DND-41 (cell line): ENCODE measurements around the gene STRN4.

Experiments used
- ATAC-seq: fragments of 200-7000 bp; cut with Tn5 transposase; 3 replicates; pipeline ENCODE4 v1.9.1; 2021; ENCODE audit warnings: low read depth; ENCODE audit not compliant: insufficient read depth
- DNase-seq: peaks from one replicate; pipeline ENCODE4 v3.0.0-alpha.2; 2020
- H2AFZ ChIP-seq: 2 replicates; pipeline ENCODE4 v1.6.0; 2012; ENCODE audit warnings: low read depth, low read length
- H3K27ac ChIP-seq: 2 replicates; pipeline ENCODE4 v1.5.1; 2012; ENCODE audit warnings: low read length, inconsistent platforms
- H3K27me3 ChIP-seq: fragments of 200-600 bp; sonication (generic); 2 replicates; pipeline ENCODE4 v1.6.0; 2012; ENCODE audit warnings: low read length, mild to moderate bottlenecking, inconsistent platforms; ENCODE audit not compliant: insufficient read depth, poor library complexity
- H3K36me3 ChIP-seq: 2 replicates; pipeline ENCODE4 v1.5.1; 2012; ENCODE audit warnings: low read length, inconsistent platforms; ENCODE audit not compliant: insufficient read depth
- H3K4me1 ChIP-seq: 2 replicates; pipeline ENCODE4 v1.5.1; 2012; ENCODE audit warnings: mild to moderate bottlenecking, low read length; ENCODE audit not compliant: insufficient read depth
- H3K4me2 ChIP-seq: 2 replicates; pipeline ENCODE4 v1.6.0; 2012; ENCODE audit warnings: mild to moderate bottlenecking, moderate library complexity, low read length, inconsistent platforms; ENCODE audit not compliant: insufficient read depth
- H3K4me3 ChIP-seq, 2 experiments: fragments of 200-600 bp in 1 of 2; shearing (Covaris generic) in 1 of 2; 2 replicates each; pipeline ENCODE4 v1.5.1; 2012 to 2016; ENCODE audit warnings: inconsistent platforms in 2 of 2, low read length in 2 of 2, mild to moderate bottlenecking in 2 of 2, low read depth in 1 of 2, moderate library complexity in 1 of 2
- H3K79me2 ChIP-seq: 2 replicates; pipeline ENCODE4 v1.6.0; 2012; ENCODE audit warnings: low read length, inconsistent platforms; ENCODE audit not compliant: insufficient read depth
- H3K9ac ChIP-seq: 2 replicates; pipeline ENCODE4 v1.6.0; 2012; ENCODE audit warnings: low read depth, mild to moderate bottlenecking, inconsistent platforms, low read length, moderate library complexity
- H3K9me3 ChIP-seq: 2 replicates; pipeline ENCODE4 v1.5.1; 2012; ENCODE audit warnings: low read length, moderate library complexity, mild to moderate bottlenecking, inconsistent platforms; ENCODE audit not compliant: insufficient read depth, severe bottlenecking
- H4K20me1 ChIP-seq: 2 replicates; pipeline ENCODE4 v1.6.0; 2012; ENCODE audit warnings: low read length; ENCODE audit not compliant: insufficient read depth
- CTCF ChIP-seq: IDR thresholded peaks from 2 replicates; pipeline ENCODE4 v1.5.1; 2012; ENCODE audit warnings: borderline replicate concordance, low read length, moderate library complexity, mild to moderate bottlenecking; ENCODE audit not compliant: poor library complexity, severe bottlenecking; ENCODE audit errors: extremely low read depth
- EZH2 ChIP-seq: IDR thresholded peaks from 3 replicates; pipeline ENCODE4 v1.6.1; 2012; ENCODE audit warnings: borderline replicate concordance, low read depth, mild to moderate bottlenecking, moderate library complexity, low read length, inconsistent platforms; ENCODE audit not compliant: severe bottlenecking

The STRN4 gene

GRCh38 chr19:46729696-46730095 is 16.6 kb downstream of the STRN4 start:
- peaks cover 67% of the 10 kb centered on the region for H3K79me2 ChIP-seq
- peaks cover 99% of the 10 kb centered on the region for H3K36me3 ChIP-seq
- no peak for DNase-seq
- H3K4me3 ChIP-seq: no peak overlapping the region
- H3K9me3 ChIP-seq: no peaks in the 10 kb centered on the region
- no peak overlapping the region for H3K4me2 ChIP-seq
- no peak overlapping the region for H2AFZ ChIP-seq
- TF ChIP-seq CTCF: no peak
- H3K27me3 ChIP-seq: no peaks in the 10 kb centered on the region
- no peak overlapping the region for H3K27ac ChIP-seq
- H4K20me1 ChIP-seq: peaks cover 87% of the 10 kb centered on the region
- ATAC-seq: no peak
- no peaks in the 10 kb centered on the region for H3K4me1 ChIP-seq
- H3K9ac ChIP-seq: no peak overlapping the region

GRCh38 chr19:46728693-46729339 is 17.4 kb downstream of the STRN4 start:
- Histone ChIP-seq H3K4me3 (no peak overlapping the region), H3K79me2 (peaks cover 60% of the 10 kb centered on the region), H3K36me3 (peaks cover 100% of the 10 kb centered on the region), H3K27me3 (no peaks in the 10 kb centered on the region), H3K9me3 (no peaks in the 10 kb centered on the region), H2AFZ (no peak overlapping the region), H3K4me1 (no peaks in the 10 kb centered on the region), H3K27ac (no peak overlapping the region; the same call in 1 of the 2 replicates), H4K20me1 (peaks cover 88% of the 10 kb centered on the region), H3K9ac (no peak overlapping the region), H3K4me2 (no peak overlapping the region)
- TF ChIP-seq CTCF (peak; percentile 93), EZH2 (no peak)
- ATAC-seq (peak; percentile 89), DNase-seq (peak; percentile 70)

- H3K9me3 ChIP-seq: no peaks in the 10 kb centered on the region
- H3K79me2 ChIP-seq: peaks cover 54% of the 10 kb centered on the region
- H2AFZ ChIP-seq: no peak overlapping the region
- H3K4me2 ChIP-seq: no peak overlapping the region
- no peak overlapping the region for H3K4me3 ChIP-seq
- peaks cover 100% of the 10 kb centered on the region for H3K36me3 ChIP-seq
- H3K27ac ChIP-seq: no peak overlapping the region
- peaks cover 88% of the 10 kb centered on the region for H4K20me1 ChIP-seq
- H3K9ac ChIP-seq: no peak overlapping the region
- no peaks in the 10 kb centered on the region for H3K4me1 ChIP-seq
- H3K27me3 ChIP-seq: no peaks in the 10 kb centered on the region
- DNase-seq (no peak), ATAC-seq (no peak)
- no peak for TF ChIP-seq CTCF
- no peak for TF ChIP-seq EZH2
These were observed 18.0 kb downstream of the STRN4 start for GRCh38 chr19:46728208-46728607.

GRCh38 chr19:46727757-46728156 is 18.5 kb downstream of the STRN4 start:
- peaks cover 49% of the 10 kb centered on the region for H3K79me2 ChIP-seq
- H3K36me3 ChIP-seq: peaks cover 100% of the 10 kb centered on the region
- no peak overlapping the region for H3K4me3 ChIP-seq
- no peak overlapping the region for H3K27ac ChIP-seq
- H3K9ac ChIP-seq: no peak overlapping the region
- TF ChIP-seq EZH2 (no peak), CTCF (no peak)
- H4K20me1 ChIP-seq: peaks cover 87% of the 10 kb centered on the region
- no peak for DNase-seq
- no peaks in the 10 kb centered on the region for H3K4me1 ChIP-seq
- no peak overlapping the region for H2AFZ ChIP-seq
- no peaks in the 10 kb centered on the region for H3K9me3 ChIP-seq
- H3K4me2 ChIP-seq: no peak overlapping the region
- no peaks in the 10 kb centered on the region for H3K27me3 ChIP-seq
- no peak for ATAC-seq
